Measurements from ENCODE around the gene MCCD1.

- no peak for TF ChIP-seq POLR2A (IDR thresholded peaks at IDR 0.05)
- TF ChIP-seq CTCF (IDR thresholded peaks at IDR 0.05), result no peak
Measured at GRCh38 chr6:31495580-31495979, 33.2 kb upstream of the MCCD1 start.

Measured in suprapubic skin (tissue), 3 donors.